GM18951 (cell line): Measurements from ENCODE around the gene IL9.

Source experiments
- POLR2A ChIP-seq: IDR thresholded peaks from 4 replicates; pipeline ENCODE4 v1.6.1; 2011; ENCODE audit warnings: mild to moderate bottlenecking; ENCODE audit not compliant: insufficient read length, insufficient read depth; ENCODE audit errors: extremely low read depth
- in situ Hi-C: fragments of 300-500 bp; cut with MboI; formaldehyde crosslinking; loops from one replicate; pipeline ENCODE4 v1.12.0; 2022; ENCODE audit warnings: low sequenced_read_pairs, mixed read lengths, inconsistent platforms; ENCODE audit not compliant: unreplicated experiment

Gene IL9

DNA sequence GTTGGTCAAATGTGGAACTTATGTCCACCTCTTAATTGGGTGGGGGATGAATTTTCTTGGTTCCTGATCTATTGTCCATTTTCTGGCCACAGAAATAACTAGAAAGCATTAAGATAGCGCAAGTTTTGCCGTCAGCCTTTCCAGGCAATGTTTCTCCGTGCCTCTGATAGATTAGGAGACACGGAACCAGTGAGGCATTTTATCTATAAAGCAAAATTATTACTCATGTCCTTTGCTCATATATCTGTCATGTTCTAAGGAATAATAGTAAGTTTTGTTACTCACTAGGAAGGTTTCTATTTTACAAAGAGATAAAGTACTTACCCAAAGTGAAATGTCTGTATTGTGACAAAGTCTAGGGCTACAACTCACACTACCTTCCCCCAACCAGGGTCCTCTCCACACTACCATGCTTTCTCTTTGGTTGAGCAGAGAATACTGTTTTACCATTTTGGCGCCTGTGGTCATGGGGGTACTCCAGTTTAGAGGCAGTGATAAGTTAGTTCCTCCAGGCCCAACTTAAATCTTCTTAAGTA lies 19.9 kb upstream of the IL9 start:
- in situ Hi-C loops, result no loop called here
- no peak for TF ChIP-seq POLR2A

DNA sequence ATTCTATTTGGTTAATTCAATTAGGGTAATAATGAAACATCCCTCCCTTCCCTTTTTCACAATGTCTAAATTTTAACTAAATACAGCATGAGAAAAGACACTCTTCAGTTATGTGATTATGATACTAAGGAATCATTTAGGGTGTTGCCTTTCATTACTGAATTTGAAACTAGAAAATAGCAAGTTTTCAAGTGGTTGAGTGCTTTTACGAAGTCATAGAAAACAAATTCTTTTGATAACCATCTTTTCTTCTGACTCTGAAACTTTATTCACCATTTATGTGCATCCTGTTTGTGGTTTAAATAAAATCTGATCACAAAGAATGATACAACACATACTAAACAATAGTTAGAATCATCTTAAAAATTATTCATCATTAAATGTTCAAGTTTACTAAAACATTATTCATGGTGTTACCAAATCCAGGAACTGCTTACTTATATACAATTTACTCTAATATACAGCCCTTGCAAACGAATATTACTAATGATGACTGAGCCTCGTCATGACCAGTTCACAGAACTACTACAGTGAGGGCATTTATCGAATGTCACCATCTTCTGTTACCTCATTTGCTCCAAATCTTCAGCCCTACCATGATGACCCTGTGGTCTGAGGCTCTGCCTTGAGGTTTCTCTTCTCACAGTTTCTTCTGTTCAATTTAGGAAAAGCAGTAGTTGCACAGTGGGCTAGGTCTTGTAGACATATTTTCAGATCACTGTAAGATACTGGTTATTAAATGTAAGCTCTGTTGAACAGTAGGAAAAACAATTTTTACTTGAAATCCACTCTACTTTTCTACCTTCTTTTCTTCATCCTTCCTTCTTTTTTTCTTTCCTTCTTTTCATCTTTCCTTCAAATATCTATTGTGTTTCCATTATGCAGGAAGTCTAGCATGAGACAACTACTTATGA lies 18.3 kb upstream of the IL9 start:
- no peak for TF ChIP-seq POLR2A
- in situ Hi-C loops, result no loop called here

GRCh38 chr5:135905144-135905543 lies 9.5 kb upstream of the IL9 start:
- TF ChIP-seq POLR2A, result no peak
- in situ Hi-C loops, result no loop called here

DNA sequence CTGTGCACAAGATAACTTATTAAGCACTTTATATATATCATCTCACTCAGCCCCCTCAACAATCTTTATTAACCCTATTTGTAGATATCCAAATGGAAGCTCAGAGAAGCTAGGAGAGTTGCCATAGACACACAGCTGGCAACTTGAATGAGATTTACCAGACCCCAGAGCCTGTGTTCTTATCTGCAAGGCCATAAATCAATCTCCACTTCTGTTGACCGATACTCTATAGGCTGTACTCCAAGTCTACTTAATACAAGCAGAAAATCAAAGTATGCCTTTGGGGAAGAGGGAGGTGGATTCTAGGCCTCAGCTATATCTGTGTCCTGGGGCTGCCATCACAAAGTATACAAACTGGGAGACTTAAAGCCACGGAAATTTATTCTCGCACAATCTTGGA lies 6.0 kb upstream of the IL9 start:
- in situ Hi-C loops, result no loop called here

DNA sequence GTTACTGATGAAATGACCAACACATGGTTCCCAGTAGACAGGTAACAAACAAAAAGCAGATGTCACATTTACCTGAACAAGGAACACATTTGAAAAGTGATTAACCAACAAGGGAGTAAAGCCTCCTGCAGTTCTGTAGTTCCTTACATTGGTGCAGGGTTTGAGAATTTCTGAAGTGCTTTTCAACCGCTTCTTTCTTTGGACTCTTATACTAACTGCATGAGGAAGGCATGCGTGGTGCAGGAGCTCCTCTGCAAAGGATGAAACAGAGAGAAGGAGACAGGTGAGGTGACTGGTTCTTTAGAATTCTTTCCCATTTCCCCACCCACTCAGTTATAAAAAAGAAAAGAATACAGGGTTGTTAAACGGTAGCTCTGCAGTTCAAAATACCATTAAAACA lies 4.6 kb upstream of the IL9 start:
- in situ Hi-C loops, result no loop called here
- no peak for TF ChIP-seq POLR2A

More for the DNA sequence above, 6.0 kb upstream of the IL9 start:
- no peak for TF ChIP-seq POLR2A

DNA sequence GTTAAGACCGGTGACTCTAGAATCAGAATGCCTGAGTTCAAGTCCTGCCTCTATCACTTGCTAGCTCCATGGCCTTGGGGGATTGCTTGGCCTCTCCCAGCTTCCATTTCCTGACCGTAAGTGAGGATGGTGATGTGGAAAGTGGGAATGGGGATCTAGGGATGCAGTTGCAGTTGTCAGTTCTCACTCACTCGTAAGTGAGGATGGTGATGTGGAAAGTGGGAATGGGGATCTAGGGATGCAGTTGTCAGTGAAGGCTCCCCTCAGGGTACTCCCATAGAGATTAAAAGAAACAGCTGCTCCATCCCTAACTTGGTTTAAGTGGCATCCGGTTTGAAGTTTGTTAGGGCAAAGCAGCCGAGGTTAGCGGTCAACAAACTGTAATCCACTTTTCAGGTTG lies 3.0 kb upstream of the IL9 start:
- in situ Hi-C loops, result no loop called here
- no peak for TF ChIP-seq POLR2A

- in situ Hi-C loops, result no loop called here
- no peak for TF ChIP-seq POLR2A
Measured at GRCh38 chr5:135894789-135895188, 852 bp downstream of the IL9 start.

DNA sequence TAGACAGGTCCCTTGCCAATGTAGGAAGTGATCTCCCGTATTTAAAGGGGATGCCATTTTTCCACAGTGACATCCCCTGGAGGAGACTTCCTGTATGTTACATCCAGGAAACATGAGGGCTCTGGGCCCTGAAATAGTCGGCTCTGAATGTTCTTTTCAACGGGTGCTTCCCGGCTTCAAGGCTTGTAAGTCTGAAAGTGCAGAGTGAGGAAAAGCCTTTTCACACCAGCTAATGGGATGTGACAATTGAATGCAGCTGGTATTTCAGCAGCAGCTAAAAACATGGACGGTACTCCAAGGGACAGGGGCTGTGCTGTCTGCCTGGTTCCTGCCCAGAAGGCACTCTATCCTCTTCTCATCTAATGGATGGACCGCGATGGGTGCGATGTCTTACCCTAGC lies 1.4 kb downstream of the IL9 start:
- no peak for TF ChIP-seq POLR2A
- in situ Hi-C loops, result no loop called here

GRCh38 chr5:135891791-135892190 lies 3.9 kb downstream of the IL9 start:
- in situ Hi-C loops, result no loop called here
- no peak for TF ChIP-seq POLR2A

DNA sequence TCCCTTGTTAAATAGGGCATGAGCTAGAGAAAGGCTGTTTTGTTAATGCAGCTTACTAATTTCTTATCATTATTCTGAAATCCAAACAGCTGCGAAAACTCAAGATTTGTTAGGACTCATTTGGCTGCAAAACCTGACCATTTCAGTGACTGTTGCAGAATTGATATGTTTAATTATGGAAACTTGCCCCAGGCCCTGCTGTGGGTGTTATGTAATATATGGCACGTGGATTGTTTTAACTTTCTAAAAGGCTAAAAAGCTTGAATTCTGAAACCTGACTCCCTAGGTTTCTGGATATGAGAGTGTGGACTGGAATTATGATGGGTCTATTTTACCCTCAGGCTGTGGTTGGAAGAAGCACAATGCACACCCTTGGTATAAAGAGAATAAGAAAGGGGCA lies 4.4 kb downstream of the IL9 start:
- no peak for TF ChIP-seq POLR2A
- in situ Hi-C loops, result no loop called here

- in situ Hi-C loops, result no loop called here
- no peak for TF ChIP-seq POLR2A
Measured at GRCh38 chr5:135890867-135891266, 4.8 kb downstream of the IL9 start.

DNA sequence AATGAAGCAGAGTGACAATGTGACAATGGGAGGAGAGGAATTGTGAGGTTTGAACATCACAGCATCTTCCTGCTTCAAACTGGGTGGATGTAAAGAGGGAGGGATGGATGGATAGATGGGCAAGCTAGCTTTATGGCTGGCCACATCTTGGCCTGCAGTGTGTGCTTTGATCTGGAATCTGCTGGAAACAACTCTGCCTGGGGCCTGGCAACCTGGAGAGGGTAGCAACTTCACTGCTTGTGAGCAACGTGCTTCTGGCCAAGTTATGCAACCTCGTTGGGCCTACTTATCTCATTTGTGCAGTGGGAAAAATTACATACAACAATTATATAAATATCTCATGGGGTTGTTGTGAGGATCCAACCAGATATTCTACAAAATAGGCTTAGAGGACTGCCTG lies 5.3 kb downstream of the IL9 start:
- in situ Hi-C loops, result no loop called here
- TF ChIP-seq POLR2A, result no peak

GRCh38 chr5:135887881-135888614 lies 7.6 kb downstream of the IL9 start:
- in situ Hi-C loops, result loop anchor here (10.0 kb wide), 1 partner anchor 317 kb away; no protein-coding TSS in a partner anchor
- TF ChIP-seq POLR2A, result no peak
